Measurements from ENCODE around the gene BANK1. TPM values are rescaled to one million over a fixed set of nuclear protein-coding genes. Genes with fewer than 3 reads are reported as not detected.

Gene BANK1
- total and polyA plus RNA-seq, 2 donors from 2014 or later: 1.8 to 7.4 TPM

- H3K9me3 ChIP-seq (ENCODE audit: control insufficient read depth in 2 of 3, insufficient read depth in 1 of 3, low read length in 3 of 3): no peaks in the 10 kb centered on the region
- H3K4me3 ChIP-seq (ENCODE audit: low read length in 3 of 3): no peak overlapping the region
- FAIRE-seq (no peak), DNase-seq (no peak)
- no peaks in the 10 kb centered on the region for H3K27me3 ChIP-seq (ENCODE audit: control insufficient read depth, insufficient read depth, low read length)
- no peak overlapping the region for H3K27ac ChIP-seq (ENCODE audit: low read depth in 2 of 2, low read length in 2 of 2)
- intact Hi-C loops (cut with DNase I): no loop called here
- H3K36me3 ChIP-seq (ENCODE audit: control insufficient read depth in 2 of 3, insufficient read depth in 3 of 3, low read length in 3 of 3): no peaks in the 10 kb centered on the region
- TF ChIP-seq CTCF (IDR thresholded peaks at IDR 0.05; ENCODE audit: borderline replicate concordance, extremely low read depth, insufficient read depth): no peak
- H3K9ac ChIP-seq (ENCODE audit: low read length in 3 of 3): no peak overlapping the region
- H3K4me1 ChIP-seq (ENCODE audit: control insufficient read depth in 2 of 3, insufficient read depth in 2 of 3, low read depth in 1 of 3, low read length in 3 of 3): no peaks in the 10 kb centered on the region
Observed at GRCh38 chr4:102080184-102080583, 289.7 kb downstream of the BANK1 start.

- TF ChIP-seq CTCF (IDR thresholded peaks at IDR 0.05; ENCODE audit: borderline replicate concordance, extremely low read depth, insufficient read depth): no peak
- Histone ChIP-seq H3K9ac (ENCODE audit: low read length in 3 of 3) (no peak overlapping the region), H3K27ac (ENCODE audit: low read depth in 2 of 2, low read length in 2 of 2) (no peak overlapping the region), H3K4me1 (ENCODE audit: control insufficient read depth in 2 of 3, insufficient read depth in 2 of 3, low read depth in 1 of 3, low read length in 3 of 3) (no peaks in the 10 kb centered on the region), H3K9me3 (ENCODE audit: control insufficient read depth in 2 of 3, insufficient read depth in 1 of 3, low read length in 3 of 3) (no peaks in the 10 kb centered on the region), H3K36me3 (ENCODE audit: control insufficient read depth in 2 of 3, insufficient read depth in 3 of 3, low read length in 3 of 3) (no peaks in the 10 kb centered on the region), H3K4me3 (ENCODE audit: low read length in 3 of 3) (no peak overlapping the region), H3K27me3 (ENCODE audit: control insufficient read depth, insufficient read depth, low read length) (no peaks in the 10 kb centered on the region)
- no peak for FAIRE-seq
- no peak for DNase-seq
- intact Hi-C loops (cut with DNase I): no loop called here
Observed at GRCh38 chr4:102089850-102090621, 299.5 kb downstream of the BANK1 start.

- intact Hi-C loops (cut with DNase I): no loop called here
- H3K27me3 ChIP-seq (ENCODE audit: control insufficient read depth, insufficient read depth, low read length): no peaks in the 10 kb centered on the region
- H3K9me3 ChIP-seq (ENCODE audit: control insufficient read depth in 2 of 3, insufficient read depth in 1 of 3, low read length in 3 of 3): no peaks in the 10 kb centered on the region
- no peak overlapping the region for H3K27ac ChIP-seq (ENCODE audit: low read depth in 2 of 2, low read length in 2 of 2)
- H3K9ac ChIP-seq (ENCODE audit: low read length in 3 of 3): no peak overlapping the region
- no peak for FAIRE-seq
- no peak overlapping the region for H3K4me3 ChIP-seq (ENCODE audit: low read length in 3 of 3)
- no peak for DNase-seq
- H3K4me1 ChIP-seq (ENCODE audit: control insufficient read depth in 2 of 3, insufficient read depth in 2 of 3, low read depth in 1 of 3, low read length in 3 of 3): no peaks in the 10 kb centered on the region
- H3K36me3 ChIP-seq (ENCODE audit: control insufficient read depth in 2 of 3, insufficient read depth in 3 of 3, low read length in 3 of 3): no peaks in the 10 kb centered on the region
- no peak for TF ChIP-seq CTCF (IDR thresholded peaks at IDR 0.05; ENCODE audit: borderline replicate concordance, extremely low read depth, insufficient read depth)
Observed at GRCh38 chr4:102091656-102092055, 301.1 kb downstream of the BANK1 start.
